Breast epithelium (tissue), 3 donors: ENCODE measurements around the gene RAB42.

Source experiments
- POLR2A ChIP-seq: fragments of 450-650 bp; IDR thresholded peaks from one replicate; pipeline ENCODE4 v1.6.1; 2016; ENCODE audit warnings: antibody characterized with exemption, mild to moderate bottlenecking, moderate library complexity
- POLR2AphosphoS5 ChIP-seq, 3 donors: sonication (generic); formaldehyde crosslinking; IDR thresholded peaks; one replicate each; pipeline ENCODE4 v1.6.1; 2017; ENCODE audit warnings: antibody characterized with exemption in 3 of 3

DNA sequence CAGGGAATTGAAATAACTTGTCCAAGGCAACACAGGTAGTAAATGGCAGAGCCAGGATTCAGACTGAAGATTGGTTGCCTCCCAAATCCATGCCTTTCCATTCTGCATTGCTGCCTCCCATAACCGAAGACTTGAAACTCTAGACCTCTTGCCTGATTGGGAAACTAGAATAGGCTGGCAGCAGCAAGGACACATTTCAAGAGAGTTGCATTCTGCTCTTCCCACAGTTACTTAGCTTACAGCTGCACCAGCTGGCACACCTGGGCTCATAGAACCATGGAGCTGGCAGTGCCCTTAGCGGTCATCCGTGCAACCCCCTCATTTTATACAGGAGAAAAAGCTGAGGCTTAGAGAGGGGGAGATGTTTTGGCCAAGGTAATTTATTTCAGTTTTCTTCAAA, 31.2 kb upstream of the RAB42 start:
- TF ChIP-seq POLR2AphosphoS5 (IDR thresholded peaks at IDR 0.05) (no peak), POLR2A (no peak)
